Lung (tissue), 12 donors: ENCODE results near the gene LTF. TPM values are rescaled to one million over a fixed set of nuclear protein-coding genes. Genes with fewer than 3 reads are reported as not detected.

Experiments
- ATAC-seq: fragments of 200-7000 bp; cut with Tn5 transposase; one replicate; pipeline ENCODE4 v1.9.1; 2020; ENCODE audit warnings: moderate number of reproducible peaks; ENCODE audit not compliant: insufficient read depth, low FRiP score
- DNase-seq, 3 donors: peaks; one replicate each; pipeline ENCODE4 v3.0.0-alpha.2; 2013 to 2017
- H3K27ac ChIP-seq, 2 donors: one replicate each; pipeline ENCODE4 v1.5.1; 2013; ENCODE audit warnings: mild to moderate bottlenecking in 2 of 2, moderate library complexity in 2 of 2, control low read depth in 1 of 2, inconsistent platforms in 1 of 2, low read depth in 1 of 2, low read length in 1 of 2
- H3K27me3 ChIP-seq, 3 donors: one replicate each; pipeline ENCODE4 v1.5.1; 2013; ENCODE audit warnings: low read length in 2 of 3; ENCODE audit not compliant: control insufficient read depth in 3 of 3, insufficient read depth in 3 of 3
- H3K36me3 ChIP-seq, 4 donors: one replicate each; pipeline ENCODE4 v1.5.1; 2013; ENCODE audit warnings: low read length in 4 of 4, mild to moderate bottlenecking in 1 of 4, moderate library complexity in 1 of 4; ENCODE audit not compliant: control insufficient read depth in 4 of 4, insufficient read depth in 4 of 4
- H3K4me1 ChIP-seq, 5 donors: one replicate each; pipeline ENCODE4 v1.5.1; 2013; ENCODE audit warnings: low read length in 5 of 5, mild to moderate bottlenecking in 2 of 5, moderate library complexity in 1 of 5; ENCODE audit not compliant: control insufficient read depth in 5 of 5, insufficient read depth in 5 of 5
- H3K4me3 ChIP-seq: one replicate; pipeline ENCODE4 v1.5.1; 2013; ENCODE audit warnings: mild to moderate bottlenecking, control low read depth, moderate library complexity
- H3K9ac ChIP-seq, 2 donors: one replicate each; pipeline ENCODE4 v1.5.1; 2013; ENCODE audit warnings: low read length in 2 of 2, control low read depth in 1 of 2; ENCODE audit not compliant: insufficient read depth in 1 of 2
- H3K9me3 ChIP-seq, 4 donors: one replicate each; pipeline ENCODE4 v1.5.1; 2013; ENCODE audit warnings: low read length in 3 of 4, mild to moderate bottlenecking in 1 of 4, moderate library complexity in 1 of 4; ENCODE audit not compliant: control insufficient read depth in 4 of 4, insufficient read depth in 3 of 4
- WGBS, 2 donors: extraction: QIAGEN DNeasy Blood & Tissue Kit; methylation state at CpG; one replicate each; pipeline ENCODE4 v1.1.7; 2013; 5-methylcytosine and 5-hydroxymethylcytosine counted together
- polyA plus RNA-seq, 2 donors: library from polyadenylated mRNA; stranded (reverse); fragments of 200-250 nt; gene quantifications; one replicate each; pipeline ENCODE4 v1.2.1, GENCODE V29; 2013
- total RNA-seq, 2 donors: library from RNA; depleted of rRNA in 1 of 2; stranded (reverse); fragments of >200 nt in 1 of 2; gene quantifications; one replicate each; pipeline ENCODE4 v1.2.1, GENCODE V29; 2014 to 2021
- TF ChIP-seq, protein P1 (sequence below): IDR thresholded peaks from 2 replicates; pipeline ENCODE4 v1.5.1; 2012; ENCODE audit warnings: mild to moderate bottlenecking; ENCODE audit errors: control extremely low read depth, extremely low read depth
- donor health status: control.
- donor health status: control.
- donor health status: Bipolar disorder and iron deficiency.
- donor health status: healthy.
- donor health status: DM: yes; HTN: yes; CAD: no.

LTF gene
- total and polyA plus RNA-seq, 4 donors = 12.9 to 188 (median 101) TPM

DNA sequence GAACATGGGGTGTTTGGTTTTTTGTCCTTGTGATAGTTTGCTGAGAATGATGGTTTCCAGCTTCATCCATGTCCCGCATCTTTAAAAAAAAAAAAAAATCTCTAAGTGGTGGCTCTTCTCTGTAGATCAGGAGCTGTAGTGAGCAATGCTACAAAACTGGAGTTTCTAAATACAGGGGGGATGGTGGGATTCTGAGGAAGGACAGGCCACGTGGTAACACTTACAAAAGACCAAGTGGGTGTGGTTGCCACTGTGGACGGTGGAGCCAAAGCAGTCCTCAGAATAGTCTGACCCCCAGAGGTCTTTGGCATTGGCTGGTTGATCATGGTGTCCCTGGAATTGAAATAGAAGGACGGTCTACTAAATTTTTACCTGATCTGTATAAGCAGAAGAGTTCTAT, 50.0 kb downstream of the LTF start:
- DNase-seq (no peak), ATAC-seq (no peak)
- H3K27me3 ChIP-seq = no peaks in the 10 kb centered on the region
- H3K9ac ChIP-seq = no peak overlapping the region
- no peaks in the 10 kb centered on the region for H3K9me3 ChIP-seq
- H3K4me1 ChIP-seq = peaks cover 0 to 18% (median 15%) of the 10 kb centered on the region in 5 donors
- H3K27ac ChIP-seq = no peak overlapping the region
- H3K36me3 ChIP-seq = peaks cover 0 to 5% (median 0%) of the 10 kb centered on the region in 4 donors
- H3K4me3 ChIP-seq = no peak overlapping the region
- WGBS, 2 donors = 54 to 65% methylated on average over 4 of the region's 4 CpGs
- TF ChIP-seq, protein P1, sequence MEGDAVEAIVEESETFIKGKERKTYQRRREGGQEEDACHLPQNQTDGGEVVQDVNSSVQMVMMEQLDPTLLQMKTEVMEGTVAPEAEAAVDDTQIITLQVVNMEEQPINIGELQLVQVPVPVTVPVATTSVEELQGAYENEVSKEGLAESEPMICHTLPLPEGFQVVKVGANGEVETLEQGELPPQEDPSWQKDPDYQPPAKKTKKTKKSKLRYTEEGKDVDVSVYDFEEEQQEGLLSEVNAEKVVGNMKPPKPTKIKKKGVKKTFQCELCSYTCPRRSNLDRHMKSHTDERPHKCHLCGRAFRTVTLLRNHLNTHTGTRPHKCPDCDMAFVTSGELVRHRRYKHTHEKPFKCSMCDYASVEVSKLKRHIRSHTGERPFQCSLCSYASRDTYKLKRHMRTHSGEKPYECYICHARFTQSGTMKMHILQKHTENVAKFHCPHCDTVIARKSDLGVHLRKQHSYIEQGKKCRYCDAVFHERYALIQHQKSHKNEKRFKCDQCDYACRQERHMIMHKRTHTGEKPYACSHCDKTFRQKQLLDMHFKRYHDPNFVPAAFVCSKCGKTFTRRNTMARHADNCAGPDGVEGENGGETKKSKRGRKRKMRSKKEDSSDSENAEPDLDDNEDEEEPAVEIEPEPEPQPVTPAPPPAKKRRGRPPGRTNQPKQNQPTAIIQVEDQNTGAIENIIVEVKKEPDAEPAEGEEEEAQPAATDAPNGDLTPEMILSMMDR = no peak

DNA sequence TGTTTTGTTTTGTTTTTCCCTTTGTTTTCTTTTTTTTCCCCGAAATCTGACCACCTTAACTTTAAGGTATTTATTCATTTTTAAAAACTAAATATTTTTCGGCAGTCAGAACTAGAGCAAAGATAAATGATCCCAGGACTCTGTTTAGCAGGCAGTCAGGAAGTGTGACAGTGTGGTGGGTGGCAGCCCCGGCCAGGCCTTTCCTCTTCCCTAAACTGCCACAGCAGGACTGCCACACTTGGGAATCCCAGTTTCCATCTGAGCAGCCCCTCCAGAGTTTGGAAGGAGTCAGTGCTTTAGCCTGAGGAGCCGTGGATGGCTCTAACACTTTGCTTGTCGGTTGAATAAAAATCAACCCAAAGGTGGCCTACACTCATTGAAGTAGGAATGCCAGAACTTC, 50.8 kb downstream of the LTF start:
- WGBS, 2 donors = 35 to 54% methylated on average over 5 of the region's 5 CpGs
- H3K4me1 ChIP-seq = peaks cover 0 to 18% (median 15%) of the 10 kb centered on the region in 5 donors
- no peak overlapping the region for H3K4me3 ChIP-seq

DNA sequence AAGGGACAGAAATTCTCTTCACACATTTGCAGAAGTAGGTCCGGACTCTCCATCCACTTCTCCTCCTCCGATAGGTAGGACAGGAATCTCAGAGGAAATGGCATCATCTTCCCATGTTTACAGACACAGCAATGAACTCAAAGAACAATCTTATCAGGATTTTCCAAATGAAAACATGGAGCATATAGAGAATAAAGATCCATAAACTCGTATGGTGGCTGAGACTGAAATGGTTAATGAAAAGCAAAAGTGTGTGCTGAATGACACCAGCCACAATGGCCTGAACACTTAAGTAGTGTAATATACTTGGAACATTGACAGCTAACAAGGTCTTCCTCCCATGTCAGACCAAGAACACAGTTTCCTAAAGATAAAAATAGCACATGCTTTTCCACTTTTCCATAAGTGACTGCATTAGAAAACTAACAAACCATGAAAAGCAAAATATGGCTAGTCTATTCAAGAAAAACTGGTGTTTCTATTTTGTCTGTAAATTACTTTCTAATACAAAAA, 51.9 kb downstream of the LTF start:
- H3K9ac ChIP-seq = no peak overlapping the region
- no peaks in the 10 kb centered on the region for H3K27me3 ChIP-seq
- H3K4me3 ChIP-seq = no peak overlapping the region
- peak overlapping the region in 1 of 2 donors; percentile 27 for H3K27ac ChIP-seq
- peaks cover 1 to 22% (median 18%) of the 10 kb centered on the region in 5 donors for H3K4me1 ChIP-seq
- DNase-seq (peak in 1 of 3 donors; percentile 40), ATAC-seq (no peak)
- TF ChIP-seq, protein P1 = no peak
- H3K36me3 ChIP-seq = peaks cover 0 to 7% (median 0%) of the 10 kb centered on the region in 4 donors
- H3K9me3 ChIP-seq = no peaks in the 10 kb centered on the region
- 30 to 54% methylated on average over 3 of the region's 3 CpGs for WGBS, 2 donors

More for the DNA sequence above, 50.8 kb downstream of the LTF start:
- peak overlapping the region in 1 of 2 donors; percentile 35 for H3K27ac ChIP-seq
- no peaks in the 10 kb centered on the region for H3K9me3 ChIP-seq
- H3K36me3 ChIP-seq = peaks cover 0 to 7% (median 0%) of the 10 kb centered on the region in 4 donors
- DNase-seq = no peak
- H3K27me3 ChIP-seq = no peaks in the 10 kb centered on the region
- TF ChIP-seq, protein P1 = no peak
- ATAC-seq = no peak
- H3K9ac ChIP-seq = no peak overlapping the region

DNA sequence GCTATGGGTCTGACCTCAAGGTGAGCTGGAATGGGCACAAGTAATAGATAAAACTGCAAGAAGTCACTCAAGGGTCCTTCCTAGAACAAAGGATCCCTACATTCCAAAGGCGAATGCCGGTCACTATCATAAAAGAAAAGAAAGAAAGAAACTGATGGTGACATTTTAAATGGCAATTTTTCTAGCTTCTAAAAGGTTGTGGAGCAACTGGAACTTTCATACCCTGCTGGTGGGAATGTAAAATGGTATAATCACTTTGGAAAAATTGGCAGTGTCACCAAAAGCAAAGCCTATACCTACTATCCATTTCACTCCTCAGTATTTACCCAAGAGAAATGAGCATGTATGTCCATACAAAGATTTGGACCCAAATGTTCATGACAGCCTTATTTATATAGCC, 53.4 kb downstream of the LTF start:
- 70 to 85% methylated on average over 2 of the region's 2 CpGs for WGBS, 2 donors
- Histone ChIP-seq H3K27me3 (no peaks in the 10 kb centered on the region), H3K4me1 (peaks cover 12 to 28% (median 21%) of the 10 kb centered on the region in 5 donors), H3K36me3 (peaks cover 0 to 7% (median 0%) of the 10 kb centered on the region in 4 donors), H3K4me3 (no peak overlapping the region), H3K9ac (no peak overlapping the region), H3K27ac (no peak overlapping the region), H3K9me3 (no peaks in the 10 kb centered on the region)
- TF ChIP-seq, protein P1 = no peak
- no peak for DNase-seq
- no peak for ATAC-seq
